Astrocyte (in vitro differentiated cells and primary cell): Measurements from ENCODE around the gene LPGAT1. TPM values are rescaled to one million over a fixed set of nuclear protein-coding genes. Genes with fewer than 3 reads are reported as not detected.

Experiments
- DNase-seq: peaks from one replicate; pipeline ENCODE4 v3.0.0-alpha.2; 2010; ENCODE audit warnings: low read depth
- FAIRE-seq: peaks from 2 replicates; lab custom pipeline; 2011; peaks lifted over from hg19 to GRCh38; lab: Jason Lieb, UNC
- H2AFZ ChIP-seq: 2 replicates; pipeline ENCODE4 v1.6.0; 2012; ENCODE audit warnings: low read depth, low read length, inconsistent platforms
- H3K27ac ChIP-seq: 2 replicates; pipeline ENCODE4 v1.5.1; 2011; ENCODE audit warnings: low read depth, low read length, inconsistent platforms
- H3K27me3 ChIP-seq: 2 replicates; pipeline ENCODE4 v1.6.0; 2011; ENCODE audit warnings: low read length, inconsistent platforms; ENCODE audit not compliant: insufficient read depth
- H3K36me3 ChIP-seq: 2 replicates; pipeline ENCODE4 v1.5.1; 2011; ENCODE audit warnings: low read length, inconsistent platforms; ENCODE audit not compliant: insufficient read depth
- H3K4me1 ChIP-seq: 2 replicates; pipeline ENCODE4 v1.5.1; 2011; ENCODE audit warnings: low read length, inconsistent platforms; ENCODE audit not compliant: insufficient read depth
- H3K4me2 ChIP-seq: 2 replicates; pipeline ENCODE4 v1.6.0; 2012; ENCODE audit warnings: low read length, inconsistent platforms
- H3K4me3 ChIP-seq: 2 replicates; pipeline ENCODE4 v1.5.1; 2011; ENCODE audit warnings: low read depth, mild to moderate bottlenecking, low read length, inconsistent platforms; ENCODE audit not compliant: insufficient read depth
- H3K79me2 ChIP-seq: 2 replicates; pipeline ENCODE4 v1.6.0; 2012; ENCODE audit warnings: mild to moderate bottlenecking, low read length, inconsistent platforms; ENCODE audit not compliant: insufficient read depth
- H3K9ac ChIP-seq: 2 replicates; pipeline ENCODE4 v1.6.0; 2012; ENCODE audit warnings: mild to moderate bottlenecking, low read length, inconsistent platforms
- H3K9me3 ChIP-seq: 2 replicates; pipeline ENCODE4 v1.5.1; 2012; ENCODE audit warnings: low read depth, mild to moderate bottlenecking, low read length, inconsistent platforms; ENCODE audit not compliant: insufficient read depth
- H4K20me1 ChIP-seq: 2 replicates; pipeline ENCODE4 v1.6.0; 2012; ENCODE audit warnings: low read length, inconsistent platforms; ENCODE audit not compliant: insufficient read depth
- H3K27ac Mint-ChIP-seq: one replicate; pipeline ENCODE4 v1.8.0; 2021; ENCODE audit warnings: mild to moderate bottlenecking, mixed read lengths; ENCODE audit not compliant: unreplicated experiment
- H3K27me3 Mint-ChIP-seq: one replicate; pipeline ENCODE4 v1.8.0; 2021; ENCODE audit warnings: low read depth, mixed read lengths; ENCODE audit not compliant: unreplicated experiment
- H3K36me3 Mint-ChIP-seq: one replicate; pipeline ENCODE4 v1.8.0; 2021; ENCODE audit warnings: low read depth, mixed read lengths; ENCODE audit not compliant: unreplicated experiment
- H3K4me1 Mint-ChIP-seq: one replicate; pipeline ENCODE4 v1.8.0; 2021; ENCODE audit warnings: low read depth, mixed read lengths; ENCODE audit not compliant: unreplicated experiment
- H3K4me3 Mint-ChIP-seq: one replicate; pipeline ENCODE4 v1.8.0; 2021; ENCODE audit warnings: mild to moderate bottlenecking, moderate library complexity, mixed read lengths; ENCODE audit not compliant: unreplicated experiment
- H3K9me3 Mint-ChIP-seq: one replicate; pipeline ENCODE4 v1.8.0; 2021; ENCODE audit warnings: mild to moderate bottlenecking, mixed read lengths; ENCODE audit not compliant: unreplicated experiment
- CTCF ChIP-seq: IDR thresholded peaks from 2 replicates; pipeline ENCODE4 v1.5.1; 2011; ENCODE audit warnings: low read depth, mild to moderate bottlenecking, inconsistent platforms, low read length, moderate library complexity; ENCODE audit not compliant: insufficient read depth
- EZH2 ChIP-seq: IDR thresholded peaks from 2 replicates; pipeline ENCODE4 v1.6.1; 2012; ENCODE audit warnings: mild to moderate bottlenecking, low read length, inconsistent platforms; ENCODE audit not compliant: insufficient read depth
- total RNA-seq: library from RNA; stranded (reverse); gene quantifications from 2 replicates; pipeline ENCODE4 v1.2.1, GENCODE V29; 2021

Gene LPGAT1
- total RNA-seq, 1 donor from 2014 or later = 36.7 TPM

- H3K4me1 ChIP-seq = no peaks in the 10 kb centered on the region
- Mint-ChIP-seq H3K9me3 (peaks cover 5% of the 10 kb centered on the region), H3K4me1 (peaks cover 2% of the 10 kb centered on the region), H3K27ac (no peak overlapping the region), H3K27me3 (no peaks in the 10 kb centered on the region), H3K36me3 (peaks cover 4% of the 10 kb centered on the region), H3K4me3 (no peak overlapping the region)
- DNase-seq = no peak
- no peaks in the 10 kb centered on the region for H4K20me1 ChIP-seq
- no peaks in the 10 kb centered on the region for H3K36me3 ChIP-seq
- FAIRE-seq = no peak
- H3K79me2 ChIP-seq = no peaks in the 10 kb centered on the region
- no peaks in the 10 kb centered on the region for H3K9me3 ChIP-seq
- no peak overlapping the region for H3K27ac ChIP-seq
- no peak overlapping the region for H3K9ac ChIP-seq
- H3K4me2 ChIP-seq = no peak overlapping the region
- no peak for TF ChIP-seq CTCF
- no peak for TF ChIP-seq EZH2
- no peaks in the 10 kb centered on the region for H3K27me3 ChIP-seq
- no peak overlapping the region for H3K4me3 ChIP-seq
- H2AFZ ChIP-seq = no peak overlapping the region
Observed at GRCh38 chr1:211753649-211754251, 76.8 kb downstream of the LPGAT1 start.

GRCh38 chr1:211752951-211753486 lies 77.5 kb downstream of the LPGAT1 start:
- peaks cover 2% of the 10 kb centered on the region for H3K9me3 Mint-ChIP-seq
- Histone ChIP-seq H3K36me3 (no peaks in the 10 kb centered on the region), H3K9ac (no peak overlapping the region), H3K9me3 (no peaks in the 10 kb centered on the region), H3K27ac (no peak overlapping the region), H2AFZ (no peak overlapping the region), H3K4me3 (no peak overlapping the region), H3K4me2 (no peak overlapping the region), H3K4me1 (no peaks in the 10 kb centered on the region), H3K79me2 (no peaks in the 10 kb centered on the region), H4K20me1 (no peaks in the 10 kb centered on the region), H3K27me3 (no peaks in the 10 kb centered on the region)
- TF ChIP-seq EZH2 = no peak
- TF ChIP-seq CTCF = no peak
- no peaks in the 10 kb centered on the region for H3K27me3 Mint-ChIP-seq
- H3K27ac Mint-ChIP-seq = no peak overlapping the region
- H3K4me1 Mint-ChIP-seq = peaks cover 2% of the 10 kb centered on the region
- no peak for DNase-seq
- no peak for FAIRE-seq
- no peak overlapping the region for H3K4me3 Mint-ChIP-seq
- H3K36me3 Mint-ChIP-seq = peaks cover 2% of the 10 kb centered on the region

- Histone ChIP-seq H3K9me3 (no peaks in the 10 kb centered on the region), H3K27me3 (no peaks in the 10 kb centered on the region), H3K27ac (no peak overlapping the region), H3K4me3 (no peak overlapping the region), H3K36me3 (no peaks in the 10 kb centered on the region), H4K20me1 (no peaks in the 10 kb centered on the region), H3K4me1 (no peaks in the 10 kb centered on the region), H3K79me2 (no peaks in the 10 kb centered on the region), H2AFZ (no peak overlapping the region), H3K4me2 (no peak overlapping the region), H3K9ac (no peak overlapping the region)
- peaks cover 1% of the 10 kb centered on the region for H3K36me3 Mint-ChIP-seq
- FAIRE-seq (no peak), DNase-seq (no peak)
- H3K9me3 Mint-ChIP-seq = no peaks in the 10 kb centered on the region
- peaks cover 2% of the 10 kb centered on the region for H3K4me1 Mint-ChIP-seq
- TF ChIP-seq CTCF (no peak), EZH2 (no peak)
- no peaks in the 10 kb centered on the region for H3K27me3 Mint-ChIP-seq
- no peak overlapping the region for H3K4me3 Mint-ChIP-seq
- no peak overlapping the region for H3K27ac Mint-ChIP-seq
Observed at GRCh38 chr1:211752317-211752716, 78.2 kb downstream of the LPGAT1 start.
